ENCODE results near the gene GUCY2C.

- TF ChIP-seq POLR2AphosphoS5 (IDR thresholded peaks at IDR 0.05; ENCODE audit: borderline replicate concordance, low read depth, low read length) = no peak
- TF ChIP-seq EZH2 (IDR thresholded peaks at IDR 0.05) = no peak
- no peak for TF ChIP-seq FOXP2 (optimal IDR thresholded peaks at IDR 0.05; ENCODE audit: control extremely low read depth, extremely low read length, insufficient read depth)
These were observed 60.6 kb downstream of the GUCY2C start for GRCh38 chr12:14635776-14636175.

Measured in SK-N-MC (cell line).